DMS153 (cell line): ENCODE data around the gene CIB4.
"Not testable (repeated sequence)": the region's sequence is repeated elsewhere in the genome, so short reads cannot be mapped to it uniquely, and the experiment has no call there.

Experiments
- DNase-seq: peaks from one replicate; lab custom pipeline; 2025; lab: John Stamatoyannopoulos, UW

CIB4 gene

DNA sequence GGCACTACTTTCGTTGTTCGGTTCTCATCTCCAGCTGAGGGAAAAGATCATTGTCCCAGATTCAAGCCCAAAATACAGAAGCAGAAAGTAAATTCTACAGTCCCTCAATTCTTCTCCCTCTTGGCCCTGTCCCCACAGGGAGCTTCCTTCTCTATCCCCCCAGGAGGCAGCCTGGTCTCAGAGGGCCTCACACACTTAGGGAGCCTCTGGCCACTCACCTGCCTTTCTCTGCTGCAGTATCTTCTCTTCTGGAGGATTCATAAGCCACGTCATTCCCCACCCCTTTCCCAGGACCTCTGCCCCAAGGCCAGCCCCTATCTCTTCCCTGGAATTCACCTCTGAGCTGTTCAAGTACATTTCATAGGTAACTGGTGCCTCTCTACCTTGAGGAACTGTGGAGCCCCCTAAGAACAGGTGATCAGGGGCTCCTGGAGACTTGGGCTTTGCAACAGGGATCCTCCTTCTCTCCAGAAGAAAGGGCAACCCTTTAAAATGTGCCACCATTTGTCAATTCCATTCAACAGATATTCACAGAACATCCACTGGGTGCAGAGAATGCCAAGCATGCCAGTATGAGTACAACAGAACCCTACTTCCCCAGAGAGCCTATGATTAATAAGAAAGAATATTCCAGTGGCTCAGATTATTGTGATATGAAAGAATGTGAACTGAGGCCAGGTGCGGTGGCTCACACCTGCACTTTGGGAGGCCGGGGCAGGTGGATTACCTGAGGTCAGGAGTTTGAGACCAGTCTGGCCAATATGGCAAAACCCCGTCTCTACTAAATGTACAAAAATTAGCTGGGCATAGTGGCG lies 72.9 kb downstream of the CIB4 start:
- no peak for DNase-seq

DNA sequence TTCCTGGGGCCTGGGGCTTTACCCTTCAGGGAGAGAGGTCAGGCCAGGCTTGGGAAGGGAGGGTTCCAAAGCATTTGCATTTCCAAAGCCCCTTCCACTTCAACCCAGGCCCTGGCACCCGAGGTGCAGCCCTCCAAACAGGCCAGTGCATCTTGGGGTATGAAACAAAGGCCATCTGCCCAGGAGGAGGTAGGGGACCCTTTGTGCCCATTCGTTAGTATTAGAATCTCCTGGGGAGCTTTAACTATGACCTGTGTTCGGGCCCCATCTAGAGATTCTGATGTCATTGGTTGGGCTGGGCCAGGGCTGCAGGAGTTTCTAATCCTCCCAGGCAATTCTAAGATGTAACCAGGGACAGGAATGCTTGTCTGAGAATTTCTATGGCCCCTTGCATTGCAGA lies 73.6 kb downstream of the CIB4 start:
- DNase-seq = no peak

DNA sequence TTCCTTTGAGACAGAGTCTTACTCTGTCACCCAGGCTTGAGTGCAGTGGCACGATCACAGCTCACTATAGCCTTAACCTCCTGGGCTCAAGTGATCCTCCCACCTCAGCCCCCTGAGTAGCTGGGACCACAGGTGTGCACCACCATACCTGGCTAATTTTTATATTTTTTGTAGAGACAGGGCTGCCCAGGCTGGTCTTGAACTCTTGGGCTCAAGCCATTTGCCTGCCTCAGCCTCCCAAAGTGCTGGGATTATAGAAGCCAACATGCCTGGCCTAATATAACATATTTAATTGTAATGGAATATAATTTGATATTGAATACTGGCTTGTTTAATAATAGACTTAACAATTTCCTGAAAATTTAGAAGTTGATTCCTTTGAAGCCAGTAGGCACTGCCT lies 74.4 kb downstream of the CIB4 start:
- not testable (repeated sequence) for DNase-seq

DNA sequence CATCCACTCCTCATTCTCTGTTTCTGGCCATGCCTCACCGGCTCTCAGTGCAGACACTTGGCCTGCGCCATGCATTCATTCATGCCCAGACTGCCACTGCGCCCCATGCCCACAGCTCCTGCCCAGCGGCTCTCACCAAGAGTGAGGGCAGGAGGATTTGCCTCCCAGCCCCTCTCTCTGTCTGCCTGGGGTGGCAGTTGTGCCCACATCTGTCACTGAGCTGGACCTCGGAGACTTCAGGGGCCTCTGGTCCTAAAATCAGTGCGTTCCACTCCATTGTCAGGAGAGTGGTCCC lies 75.1 kb downstream of the CIB4 start:
- DNase-seq = no peak

DNA sequence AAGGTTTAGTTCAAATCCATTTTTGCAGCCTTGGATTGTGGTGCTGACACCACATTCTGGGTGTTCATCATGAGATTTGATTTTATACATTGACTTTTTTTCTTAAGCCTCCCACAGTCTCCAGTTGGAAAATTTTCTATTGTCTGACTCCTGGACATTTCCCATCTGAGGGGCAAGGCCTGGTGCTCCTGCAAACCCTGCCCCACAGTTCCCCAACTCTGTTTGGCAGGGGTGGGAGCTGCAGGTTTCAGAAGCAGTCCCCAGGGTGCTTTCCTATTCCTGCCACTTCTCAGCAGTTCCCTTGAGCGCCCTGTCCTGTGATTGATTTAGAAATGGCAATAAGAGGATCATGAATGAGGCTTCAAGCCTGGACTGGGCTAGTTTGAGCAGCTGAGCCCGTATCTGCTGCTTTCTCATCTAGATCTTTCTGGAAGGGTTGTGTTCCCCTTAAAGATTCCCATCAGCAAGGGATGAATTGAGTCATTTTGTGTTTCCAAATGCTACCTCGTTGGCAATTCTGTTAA lies 77.0 kb downstream of the CIB4 start:
- no peak for DNase-seq

DNA sequence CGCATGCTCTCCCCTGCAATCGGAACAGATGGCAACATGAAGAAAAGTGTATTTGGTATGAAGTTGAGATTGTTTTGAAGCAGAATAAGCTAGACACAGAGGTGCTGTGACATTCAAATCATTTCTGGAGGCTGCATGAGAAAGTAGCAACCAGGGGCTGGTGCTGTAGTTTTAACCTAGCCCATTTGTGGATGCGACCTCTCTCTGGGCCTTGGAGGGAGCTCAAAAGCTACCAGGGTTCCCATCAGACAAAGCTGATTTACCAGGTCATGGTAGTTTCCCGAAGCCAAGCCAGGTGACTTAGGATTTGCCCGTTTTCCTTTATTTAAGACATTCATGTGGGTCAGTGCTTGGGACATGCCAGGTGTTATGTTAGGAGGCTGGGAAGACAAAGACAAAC lies 77.5 kb downstream of the CIB4 start:
- DNase-seq = no peak

DNA sequence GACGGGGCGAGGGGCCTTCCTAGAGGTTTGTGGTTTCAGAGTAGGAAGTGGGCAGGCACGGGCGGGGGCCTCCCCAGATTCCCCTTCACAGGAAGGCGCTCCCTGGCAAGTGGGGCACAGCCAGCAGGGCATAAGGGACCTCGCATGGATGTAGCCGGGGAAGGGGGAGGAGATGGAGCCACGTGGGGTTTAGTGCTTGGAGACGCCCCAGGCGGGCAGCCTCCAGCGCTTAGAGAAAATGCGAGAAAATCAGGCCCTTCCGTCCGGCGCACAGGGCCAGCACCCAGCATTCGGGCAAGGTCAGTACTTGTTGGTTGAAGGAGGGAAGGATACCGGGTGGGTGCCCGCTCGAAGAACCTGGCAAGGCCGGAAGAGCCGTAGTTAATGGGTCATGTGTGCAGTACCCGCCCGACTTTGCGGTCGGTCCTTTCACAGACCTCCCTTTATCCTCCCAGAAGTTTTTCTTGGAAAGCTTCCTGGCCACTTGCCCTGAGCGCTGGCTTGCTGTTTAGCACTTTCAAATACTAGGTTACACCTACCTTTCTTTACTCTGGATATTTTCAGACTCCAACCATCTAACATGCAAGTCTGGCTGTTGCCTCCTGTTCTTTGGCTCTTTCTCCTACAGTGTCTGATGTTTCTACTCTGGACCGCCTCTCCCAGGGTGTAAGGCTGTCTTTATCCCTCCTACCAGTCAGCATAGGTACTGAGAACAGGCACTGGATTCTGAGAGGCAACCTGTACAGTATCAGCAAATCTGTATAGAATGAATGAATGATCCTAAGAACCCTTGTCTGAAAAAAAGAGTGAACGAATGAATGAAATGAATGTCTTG lies 78.1 kb downstream of the CIB4 start:
- peak; percentile 9 for DNase-seq

DNA sequence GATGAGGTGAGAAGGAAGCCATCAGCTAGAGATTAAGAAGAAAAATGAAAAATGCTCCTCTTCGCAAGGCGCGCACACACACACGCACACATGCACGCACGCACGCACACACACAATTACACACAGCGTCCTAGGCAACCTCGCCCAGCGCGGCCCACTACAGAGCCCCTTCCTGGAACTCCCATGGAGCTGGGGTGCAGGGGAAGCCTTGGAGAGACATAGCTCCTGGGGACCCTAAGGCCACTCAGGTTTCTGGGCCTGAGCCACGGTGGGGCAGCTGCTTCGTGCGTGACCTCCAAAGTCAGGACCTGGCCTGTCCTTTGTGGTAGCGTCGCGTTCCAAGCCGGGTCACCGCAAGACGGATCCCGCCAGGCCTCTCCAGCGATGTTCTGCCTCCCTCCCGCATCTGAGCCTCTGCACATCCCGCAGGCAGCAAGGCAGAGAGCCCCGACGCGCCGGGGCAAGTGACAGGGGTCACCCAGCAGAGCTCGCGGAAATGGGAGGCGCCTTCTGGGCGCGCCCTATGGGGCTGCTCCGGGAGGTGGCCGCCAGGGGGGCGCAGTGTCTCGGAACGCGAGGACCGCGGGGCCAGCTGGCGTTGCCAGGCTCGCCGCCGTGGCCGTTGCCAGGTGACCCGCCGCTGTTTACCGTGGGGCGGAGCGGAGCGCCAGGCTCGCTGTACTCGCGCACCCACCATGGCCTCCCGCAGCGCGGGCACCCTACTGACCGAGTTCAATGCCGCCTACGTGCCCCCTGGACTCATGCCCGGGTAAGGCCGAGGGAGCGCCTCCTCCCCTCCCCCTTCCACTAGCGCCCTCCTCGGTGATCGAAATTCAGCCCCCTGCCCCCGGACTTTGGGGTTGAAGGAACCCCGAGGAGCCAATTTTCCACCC lies 79.0 kb downstream of the CIB4 start:
- peak; percentile 67 for DNase-seq

DNA sequence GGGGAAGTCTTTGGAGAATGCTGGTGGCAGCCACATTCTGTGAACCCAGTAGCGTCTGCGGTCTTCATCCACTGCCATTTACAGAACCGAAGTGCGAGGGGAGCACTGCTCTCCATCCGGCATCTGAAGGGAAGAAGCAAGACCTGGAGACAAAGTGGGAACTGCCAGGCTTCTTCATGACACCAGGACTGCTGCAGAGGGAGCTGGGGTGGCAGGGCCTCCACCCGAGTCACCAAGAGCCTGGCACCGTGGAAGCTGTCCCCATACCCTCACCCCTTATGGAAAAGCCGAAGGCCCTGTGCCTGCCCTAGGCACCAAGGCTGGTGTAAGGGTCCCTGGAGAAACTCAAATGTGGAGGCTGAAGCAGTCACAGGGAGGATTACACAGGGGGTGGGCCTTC lies 79.8 kb downstream of the CIB4 start:
- DNase-seq = no peak

DNA sequence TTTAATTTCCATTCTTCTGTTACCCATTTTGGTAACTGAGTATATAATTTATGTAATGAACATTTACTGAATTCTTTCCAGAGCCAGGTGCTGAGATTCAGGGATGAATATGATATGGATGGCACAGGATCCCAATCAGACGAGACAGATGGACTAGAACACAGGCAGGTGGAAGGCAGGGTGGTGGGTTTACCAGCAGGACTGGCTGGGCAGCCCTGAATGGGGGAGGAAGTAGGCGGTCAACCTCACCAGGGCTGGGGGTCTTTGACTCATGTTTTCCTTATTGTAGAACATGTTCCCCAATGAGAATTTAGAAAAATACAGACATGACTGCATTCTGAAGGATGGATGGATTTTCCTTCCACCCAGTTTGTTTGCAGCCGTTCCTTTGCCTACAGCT lies 80.3 kb downstream of the CIB4 start:
- DNase-seq = no peak

DNA sequence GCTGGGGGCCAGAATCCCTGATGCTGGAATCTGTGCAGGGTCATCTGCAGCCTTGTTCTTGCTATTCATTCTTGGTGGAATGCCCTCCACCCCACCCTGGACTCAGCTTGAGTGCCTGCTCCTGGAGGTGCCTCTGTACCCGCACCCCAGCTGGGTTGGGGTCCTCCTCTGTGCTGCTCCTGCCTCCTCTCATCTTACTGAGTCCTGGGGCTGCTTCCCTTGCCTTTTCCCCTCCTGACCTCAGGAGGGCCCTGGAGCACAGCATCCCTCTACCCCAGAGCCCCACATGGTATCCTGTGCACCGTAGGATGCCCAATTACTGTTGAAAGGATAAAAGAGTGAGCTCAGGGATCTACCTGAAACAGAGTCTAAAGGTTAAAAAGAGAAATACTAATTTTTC lies 81.6 kb downstream of the CIB4 start:
- no peak for DNase-seq

DNA sequence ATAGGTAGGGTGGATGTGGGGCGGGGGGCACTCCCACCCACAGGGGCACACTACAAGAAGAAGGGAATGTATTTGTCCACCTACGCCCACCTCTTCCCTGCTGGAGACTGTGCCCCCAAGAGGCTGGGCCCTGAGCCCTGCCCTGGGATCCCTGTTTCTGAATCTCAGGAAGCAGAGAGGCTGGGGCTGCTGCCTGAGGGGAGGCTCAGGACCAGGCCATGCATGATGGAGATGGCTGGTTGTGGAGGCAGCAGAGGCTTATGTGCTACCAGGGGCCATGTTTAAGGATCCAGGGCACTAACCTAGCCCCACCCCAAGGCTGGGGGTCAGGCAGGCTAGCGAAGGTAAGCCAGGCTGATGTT lies 82.1 kb downstream of the CIB4 start:
- no peak for DNase-seq

DNA sequence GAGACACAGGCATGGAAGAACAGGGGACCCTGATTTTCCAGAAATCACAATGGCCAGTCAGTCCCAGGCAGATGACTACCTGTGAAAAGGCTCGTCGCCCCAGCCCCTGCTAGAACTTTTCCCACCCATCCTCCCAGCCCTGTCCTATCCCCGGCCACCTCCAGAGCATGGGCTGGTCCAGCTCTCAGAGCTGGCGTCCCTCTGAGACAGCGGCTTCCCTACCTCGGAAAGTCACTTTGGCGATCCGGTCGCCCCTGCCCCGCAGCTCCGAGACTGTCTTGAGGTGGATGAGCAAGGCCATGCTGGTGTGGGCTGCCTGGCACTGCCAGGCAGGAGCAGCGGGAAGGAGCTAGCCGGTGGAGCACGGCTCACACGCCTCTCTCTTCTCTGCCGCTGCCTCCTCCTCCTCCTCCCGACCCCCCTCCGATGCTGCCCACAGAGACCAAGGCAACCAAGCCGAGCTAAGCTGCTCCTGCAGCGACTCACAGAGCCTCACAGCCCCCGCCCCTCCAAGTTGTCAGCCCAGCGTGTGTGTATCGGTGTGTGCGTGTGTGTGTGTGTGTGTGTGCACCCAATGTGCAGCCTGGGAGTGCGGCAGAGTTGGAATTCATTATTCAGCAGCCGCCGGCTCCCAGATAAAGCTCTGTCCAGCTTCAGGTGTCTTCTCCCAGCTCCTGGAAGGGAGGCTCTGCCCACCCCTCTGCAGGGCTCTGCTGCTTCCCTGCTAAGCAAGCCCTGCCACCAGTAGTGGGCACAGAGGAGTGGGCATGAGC lies 82.7 kb downstream of the CIB4 start:
- DNase-seq = no peak

DNA sequence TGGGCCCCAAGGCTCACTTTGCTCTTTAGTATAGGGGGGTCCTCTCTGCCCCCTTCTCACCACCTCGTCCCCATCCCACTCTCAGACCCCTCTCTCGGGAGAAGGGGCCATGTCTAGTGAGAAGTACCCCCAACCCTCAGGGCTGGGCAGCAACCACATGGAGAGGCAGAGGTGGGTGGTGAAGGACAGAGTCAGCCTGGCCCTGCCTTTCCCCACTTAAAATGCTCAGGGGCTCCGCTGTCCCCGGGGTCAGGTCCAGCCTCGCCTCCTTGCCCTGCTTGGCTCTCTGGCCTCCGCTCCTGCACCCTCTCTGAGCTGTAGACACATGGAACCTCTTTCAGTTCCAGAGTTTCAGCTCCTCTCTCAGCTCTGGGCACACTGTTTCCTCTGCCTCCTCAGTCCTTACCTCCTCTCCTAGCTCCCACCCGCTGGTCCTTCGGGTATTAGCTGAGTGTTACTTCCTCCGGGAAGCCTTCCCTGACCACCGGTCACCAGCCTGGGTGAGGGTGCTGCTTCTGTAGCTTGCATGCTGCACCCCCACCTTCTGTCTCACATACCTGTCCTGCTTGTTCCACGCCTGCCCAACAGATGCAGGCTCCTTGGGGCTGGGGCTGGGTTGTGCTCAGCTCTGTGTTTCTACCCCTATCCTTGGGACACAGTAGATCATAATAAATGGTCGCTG lies 83.8 kb downstream of the CIB4 start:
- DNase-seq = no peak

DNA sequence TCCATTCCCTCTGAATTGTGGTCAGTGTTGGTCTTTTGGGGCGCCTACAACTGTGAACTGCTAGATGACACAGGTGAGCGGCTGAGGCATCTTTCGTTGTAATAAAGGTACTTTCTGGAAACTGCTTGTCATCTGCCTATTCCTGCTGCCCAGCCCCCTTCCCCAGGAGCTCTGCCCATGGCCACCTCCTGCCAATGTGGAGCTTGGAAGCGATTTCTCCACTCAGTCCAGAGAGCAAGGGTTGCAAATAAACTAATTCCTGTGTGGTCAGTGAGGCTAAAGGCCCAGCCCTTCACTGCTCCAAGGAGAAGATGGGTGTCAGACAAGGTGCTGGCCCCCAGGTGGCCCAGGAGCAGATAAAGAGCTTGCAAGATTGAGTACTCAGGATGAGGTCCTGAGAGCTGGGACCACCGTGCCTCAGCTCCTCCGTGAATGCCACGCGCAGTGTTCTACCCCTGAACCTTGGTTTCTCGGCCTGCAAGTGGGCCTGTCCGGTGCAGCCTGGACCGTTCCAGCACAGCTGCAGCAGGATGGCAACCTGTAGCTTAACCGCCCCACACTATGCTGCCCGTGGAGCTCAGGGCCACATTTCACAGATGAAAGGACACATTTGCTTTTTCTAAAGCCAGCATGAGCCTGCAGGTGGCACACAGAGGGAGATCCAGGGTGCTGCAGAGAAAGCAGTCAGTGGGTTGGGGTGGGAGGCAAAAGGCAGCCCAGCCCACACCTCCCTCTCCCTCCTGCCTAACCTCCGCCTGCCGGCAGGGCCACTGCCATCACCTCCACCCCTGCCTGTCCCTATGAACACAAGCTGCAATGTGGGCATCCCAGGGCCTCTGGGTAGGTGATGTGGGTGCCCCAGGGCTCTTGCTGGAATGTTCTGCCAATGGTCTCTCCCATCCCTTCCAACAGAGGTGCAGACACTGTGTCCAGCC lies 84.6 kb downstream of the CIB4 start:
- DNase-seq = no peak

DNA sequence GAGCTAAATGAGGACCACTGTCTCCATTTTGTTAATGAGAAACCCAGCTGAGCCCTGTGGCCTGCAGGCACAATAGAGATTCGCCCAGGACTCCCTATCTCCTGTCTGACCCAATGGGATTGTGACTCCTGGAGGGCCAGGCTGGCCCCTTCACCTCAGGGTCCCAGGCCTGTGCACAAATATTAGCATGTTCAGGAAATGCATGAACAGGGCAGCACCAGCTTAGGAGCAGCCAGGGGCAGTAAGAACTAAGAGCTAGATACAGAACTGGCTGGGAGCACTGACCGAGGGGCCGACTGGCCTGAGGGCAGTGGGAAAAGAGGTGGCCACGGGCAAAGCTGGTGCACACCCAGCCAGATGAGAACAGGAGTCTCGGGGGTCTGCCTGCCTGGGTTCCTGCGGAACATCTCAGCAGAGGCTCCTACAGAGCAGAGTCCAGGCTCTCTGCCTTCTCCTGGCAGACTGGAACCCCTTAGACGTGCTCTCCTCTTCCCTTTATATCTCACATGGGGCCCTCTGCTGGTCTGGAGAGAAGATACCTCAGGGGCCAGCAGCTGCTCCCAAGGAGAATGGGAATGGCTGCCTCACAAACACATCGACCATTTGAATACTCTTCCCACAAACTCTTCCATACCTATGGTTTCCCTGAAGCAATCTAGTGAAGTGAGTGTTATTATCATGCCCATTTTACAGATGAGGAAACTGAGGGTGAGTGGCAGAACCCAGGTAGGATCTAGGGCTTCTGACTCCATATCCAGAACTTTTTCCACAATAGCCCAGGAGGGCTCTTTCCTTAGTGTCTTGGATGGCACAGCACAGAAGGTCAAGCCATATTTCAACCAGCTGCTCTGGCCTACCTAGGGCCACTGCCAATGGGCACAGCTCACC lies 85.7 kb downstream of the CIB4 start:
- no peak for DNase-seq

DNA sequence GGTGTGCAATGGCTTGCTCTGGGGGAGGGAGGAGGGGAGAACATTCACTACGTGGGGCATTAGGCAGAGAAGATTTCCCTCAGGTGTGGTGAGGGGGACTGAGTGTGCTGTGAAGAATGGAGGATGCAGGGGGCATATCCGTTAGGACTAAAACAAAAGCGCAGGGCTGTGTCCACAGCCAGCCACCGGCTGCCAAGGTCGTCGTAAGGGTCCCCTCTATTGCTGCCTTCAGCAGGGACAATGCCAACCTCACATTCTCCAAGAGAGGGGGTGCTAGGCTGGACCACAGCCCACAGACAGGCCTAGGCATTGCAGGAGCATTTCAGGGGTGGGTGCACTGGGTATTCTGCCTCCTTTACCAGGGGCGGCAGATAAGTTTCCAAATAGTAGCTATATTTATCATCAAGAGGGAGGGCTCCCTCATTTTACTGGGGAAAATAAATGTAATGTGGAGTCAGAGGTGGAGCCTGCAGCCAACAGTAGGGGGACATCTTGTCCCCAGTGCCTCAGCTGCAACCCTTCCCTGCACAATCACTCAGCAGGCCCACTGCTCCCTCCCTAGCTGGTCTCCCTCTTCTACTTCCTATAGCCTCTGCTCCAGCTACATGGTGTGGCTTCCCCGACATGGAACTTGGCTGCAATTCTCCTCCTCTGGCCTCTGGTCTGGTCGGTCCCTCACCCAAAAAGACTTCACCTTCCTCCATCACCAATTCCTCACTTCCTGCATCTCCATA lies 88.4 kb downstream of the CIB4 start:
- no peak for DNase-seq
